MM.1S (cell line): Measurements from ENCODE around the gene ATXN1L.

Experiments
- CTCF ChIP-seq: fragments of 300-600 bp; sonication (generic); IDR thresholded peaks from 2 replicates; pipeline ENCODE4 v1.5.1; 2016; ENCODE audit warnings: antibody characterized with exemption, low read length, mixed read lengths
- EZH2 ChIP-seq: fragments of 300-600 bp; sonication (generic); optimal IDR thresholded peaks from 2 replicates; pipeline ENCODE3; 2017; ENCODE audit warnings: low read depth, mild to moderate bottlenecking, antibody characterized with exemption, low read length, mixed read lengths

- TF ChIP-seq CTCF (no peak), EZH2 (no peak)
Observed at GRCh38 chr16:71865173-71865863, 19.5 kb downstream of the ATXN1L start.
